ENCODE data around the gene RAB3A. TPM values are rescaled to one million over a fixed set of nuclear protein-coding genes. Genes with fewer than 3 reads are reported as not detected.

The RAB3A gene
- total and polyA plus RNA-seq, 9 of the 15 experiments (the other 6 are each of a cell fraction or from before 2014, with no cell fraction given) = 0.17 to 5.1 (median 0.90) TPM; not detected in 1

GRCh38 chr19:18190278-18190677 lies 13.6 kb downstream of the RAB3A start:
- in situ Hi-C loops (cut with MboI) (no loop called here), intact Hi-C loops (cut with micrococcal nuclease) (no loop called here)
- CTCF ChIA-PET (ENCODE audit: low intra/inter-chr PET ratio) = interaction anchor here (0.6 kb wide), 1 partner anchor 151 kb away, joined by 3 read pairs; no protein-coding TSS in a partner anchor
- peak overlapping the region; percentile 8; the same call in 1 of the 2 replicates for H2AFZ ChIP-seq (ENCODE audit: low read depth, low read length)
- no peak overlapping the region for H3K4me3 ChIP-seq
- no peak for FAIRE-seq
- H3K36me3 ChIP-seq (ENCODE audit: control insufficient read depth, insufficient read depth, low read length) = peaks cover 5% of the 10 kb centered on the region; the same call in 2 of the 3 replicates
- TF ChIP-seq E2F1 (CRISPR knock-in tag; IDR thresholded peaks at IDR 0.05) (no peak), CTCF (IDR thresholded peaks at IDR 0.05 in 2 of 3, conservative IDR thresholded peaks at IDR 0.05 in 1 of 3; ENCODE audit: insufficient read depth in 2 of 3, low read depth in 1 of 3, low read length in 3 of 3) (no peak), E4F1 (CRISPR knock-in tag; IDR thresholded peaks at IDR 0.05; ENCODE audit: borderline replicate concordance) (no peak), SMAD1 (IDR thresholded peaks at IDR 0.05; ENCODE audit: low read depth, low read length, partially characterized antibody) (no peak)
- H3K9ac ChIP-seq (ENCODE audit: insufficient read depth in 1 of 2, low read depth in 2 of 2, low read length in 2 of 2) = no peak overlapping the region
- peaks cover 17 to 45% of the 10 kb centered on the region in 2 experiments; a peak in 4 of 5 replicates for H3K4me1 ChIP-seq (replicated peaks in 1 of 2; ENCODE audit: control insufficient read depth in 2 of 2, insufficient read depth in 2 of 2, low read length in 2 of 2)
- no peak for DNase-seq (ENCODE audit: extremely low read depth in 1 of 4, low spot score in 3 of 4)
- WGBS (ENCODE audit: insufficient coverage, low coverage, missing lambda C conversion rate) = 91% methylated on average over 4 of the region's 4 CpGs
- no peaks in the 10 kb centered on the region for H3K9me1 ChIP-seq (ENCODE audit: control insufficient read depth, insufficient read depth, low read length)
- no peaks in the 10 kb centered on the region for H3K9me3 ChIP-seq (replicated peaks; ENCODE audit: control insufficient read depth, insufficient read depth, low read depth, low read length)
- POLR2A ChIA-PET = interaction anchor here (0.6 to 1.1 kb wide), 2 partner anchors 34 to 62 kb away, joined by 3 to 4 read pairs; no protein-coding TSS in a partner anchor
- peaks cover 6% of the 10 kb centered on the region; the same call in 1 of the 2 replicates for H4K20me1 ChIP-seq (replicated peaks; ENCODE audit: control insufficient read depth, insufficient read depth, low read length)
- no peak overlapping the region for H3K27ac ChIP-seq (ENCODE audit: extremely low read depth, low read depth, low read length)
- H3K79me2 ChIP-seq (ENCODE audit: control insufficient read depth, insufficient read depth, low read length) = peaks cover 18% of the 10 kb centered on the region
- ATAC-seq = no peak
- H3K27me3 ChIP-seq (ENCODE audit: control insufficient read depth in 2 of 2, insufficient read depth in 2 of 2, low read length in 2 of 2) = no peaks in the 10 kb centered on the region
- no TSS peak for BruUV-seq (replicated peaks)
- no peak overlapping the region for H3K4me2 ChIP-seq (ENCODE audit: insufficient read depth, low read length)
